SK-N-MC (cell line): ENCODE data around the gene MON1B.

ENCODE experiments used
- EZH2 ChIP-seq: fragments of 200-600 bp; sonication (generic); IDR thresholded peaks from one replicate; pipeline ENCODE4 v1.6.1; 2017; ENCODE audit warnings: antibody characterized with exemption
- POLR2AphosphoS5 ChIP-seq: IDR thresholded peaks from 2 replicates; pipeline ENCODE4 v1.6.1; 2012; ENCODE audit warnings: mild to moderate bottlenecking, low read depth, low read length, borderline replicate concordance

GRCh38 chr16:77246150-77246549 lies 55.2 kb downstream of the MON1B start:
- TF ChIP-seq POLR2AphosphoS5 (no peak), EZH2 (no peak)
